ENCODE results near the gene ANAPC5.
A peak's percentile ranks its signal among the peaks of the same experiment; 100 is the strongest.
"Not testable (repeated sequence)": the region's sequence is repeated elsewhere in the genome, so short reads cannot be mapped to it uniquely, and the experiment has no call there.

Gene ANAPC5

DNA sequence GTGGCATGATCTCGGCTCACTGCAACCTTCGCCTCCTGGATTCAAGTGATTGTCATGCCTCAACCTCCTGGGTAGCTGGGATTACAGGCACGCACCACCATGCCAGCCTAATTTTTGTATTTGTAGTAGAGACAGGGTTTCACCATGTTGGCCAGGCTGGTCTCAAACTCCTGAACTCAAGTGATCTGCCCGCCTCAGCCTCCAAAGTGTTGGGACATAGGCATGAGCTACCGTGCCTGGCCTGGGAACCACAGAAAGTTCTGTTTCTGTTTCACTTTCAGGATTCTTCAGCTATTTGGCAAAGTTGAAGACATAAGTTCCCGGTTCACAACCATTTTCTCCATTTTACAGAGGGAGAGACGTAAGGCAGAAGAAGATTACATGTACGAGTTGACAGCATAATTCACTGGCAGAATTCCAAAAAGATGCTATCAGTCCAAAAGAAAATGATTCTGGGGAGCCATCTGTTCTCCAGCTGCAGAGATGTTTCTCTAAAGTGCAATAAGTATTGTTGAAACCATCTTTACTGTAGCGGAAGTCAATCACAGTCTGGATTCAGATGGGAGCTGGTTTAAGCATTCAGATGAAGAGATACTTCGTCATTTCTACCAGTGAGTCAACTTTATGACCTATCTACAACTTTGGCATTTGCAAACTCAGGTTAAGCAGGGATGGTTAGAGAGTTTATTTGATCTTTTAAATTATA, 39.6 kb upstream of the ANAPC5 start:
- peak; percentile 55 for DNase-seq (ENCODE audit: low read depth)
- TF ChIP-seq, protein P1, sequence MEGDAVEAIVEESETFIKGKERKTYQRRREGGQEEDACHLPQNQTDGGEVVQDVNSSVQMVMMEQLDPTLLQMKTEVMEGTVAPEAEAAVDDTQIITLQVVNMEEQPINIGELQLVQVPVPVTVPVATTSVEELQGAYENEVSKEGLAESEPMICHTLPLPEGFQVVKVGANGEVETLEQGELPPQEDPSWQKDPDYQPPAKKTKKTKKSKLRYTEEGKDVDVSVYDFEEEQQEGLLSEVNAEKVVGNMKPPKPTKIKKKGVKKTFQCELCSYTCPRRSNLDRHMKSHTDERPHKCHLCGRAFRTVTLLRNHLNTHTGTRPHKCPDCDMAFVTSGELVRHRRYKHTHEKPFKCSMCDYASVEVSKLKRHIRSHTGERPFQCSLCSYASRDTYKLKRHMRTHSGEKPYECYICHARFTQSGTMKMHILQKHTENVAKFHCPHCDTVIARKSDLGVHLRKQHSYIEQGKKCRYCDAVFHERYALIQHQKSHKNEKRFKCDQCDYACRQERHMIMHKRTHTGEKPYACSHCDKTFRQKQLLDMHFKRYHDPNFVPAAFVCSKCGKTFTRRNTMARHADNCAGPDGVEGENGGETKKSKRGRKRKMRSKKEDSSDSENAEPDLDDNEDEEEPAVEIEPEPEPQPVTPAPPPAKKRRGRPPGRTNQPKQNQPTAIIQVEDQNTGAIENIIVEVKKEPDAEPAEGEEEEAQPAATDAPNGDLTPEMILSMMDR (conservative IDR thresholded peaks at IDR 0.05; ENCODE audit: low read depth, low read length), result no peak
- no peak overlapping the region for H3K4me3 ChIP-seq (ENCODE audit: low read depth, low read length)

DNA sequence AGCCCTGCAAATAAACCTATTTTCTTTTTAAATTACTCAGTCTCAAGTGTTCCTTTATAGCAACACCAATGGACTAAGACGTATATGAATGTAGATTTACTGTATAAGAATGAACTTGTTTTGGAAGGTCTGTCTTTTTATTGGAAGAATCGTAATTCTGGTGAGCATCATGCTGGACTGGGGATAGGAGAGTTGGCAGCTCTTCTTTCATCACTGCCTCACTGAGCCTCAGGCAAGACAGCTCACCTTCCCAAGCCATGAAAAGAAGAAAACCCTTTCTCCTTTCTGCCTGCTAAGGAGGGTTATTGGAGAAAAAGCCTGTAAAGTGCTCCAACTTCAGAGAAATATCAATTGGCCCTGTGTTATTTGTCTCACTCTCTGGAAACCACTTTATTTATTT, 38.6 kb upstream of the ANAPC5 start:
- TF ChIP-seq, protein P1 (conservative IDR thresholded peaks at IDR 0.05; ENCODE audit: low read depth, low read length), result no peak
- DNase-seq (ENCODE audit: low read depth), result no peak

DNA sequence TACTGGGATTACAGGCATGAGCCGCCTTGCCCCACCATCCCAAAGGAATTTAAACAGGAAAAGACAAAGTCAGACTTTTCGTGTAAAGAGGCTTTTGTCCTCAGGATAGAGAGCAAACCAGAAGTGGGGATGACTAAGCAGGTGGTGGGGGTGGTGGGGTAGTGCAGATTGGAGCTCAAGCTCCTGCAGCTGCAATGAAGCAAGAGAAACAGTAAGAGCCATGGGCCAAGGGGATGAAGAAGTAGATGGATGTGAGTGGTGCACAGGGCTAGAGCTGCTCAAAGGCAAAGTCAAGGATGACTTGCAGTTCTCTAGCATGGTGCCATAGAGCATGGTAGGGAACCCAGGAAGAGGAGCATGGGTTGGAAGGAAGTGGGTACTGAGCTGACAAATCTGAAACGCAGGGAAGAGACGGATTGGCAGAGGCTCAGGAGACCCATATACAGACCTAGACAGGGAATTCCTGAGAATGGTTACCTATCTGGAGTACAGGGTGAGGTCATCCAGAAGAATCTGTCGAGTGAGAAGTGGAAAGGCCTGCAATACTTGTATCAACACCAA, 36.3 kb upstream of the ANAPC5 start:
- peak; percentile 14 for DNase-seq (ENCODE audit: low read depth)
- no peak overlapping the region for H3K4me3 ChIP-seq (ENCODE audit: low read depth, low read length)
- TF ChIP-seq, protein P1 (conservative IDR thresholded peaks at IDR 0.05; ENCODE audit: low read depth, low read length), result no peak

More for the DNA sequence above, 38.6 kb upstream of the ANAPC5 start:
- H3K4me3 ChIP-seq (ENCODE audit: low read depth, low read length), result no peak overlapping the region

DNA sequence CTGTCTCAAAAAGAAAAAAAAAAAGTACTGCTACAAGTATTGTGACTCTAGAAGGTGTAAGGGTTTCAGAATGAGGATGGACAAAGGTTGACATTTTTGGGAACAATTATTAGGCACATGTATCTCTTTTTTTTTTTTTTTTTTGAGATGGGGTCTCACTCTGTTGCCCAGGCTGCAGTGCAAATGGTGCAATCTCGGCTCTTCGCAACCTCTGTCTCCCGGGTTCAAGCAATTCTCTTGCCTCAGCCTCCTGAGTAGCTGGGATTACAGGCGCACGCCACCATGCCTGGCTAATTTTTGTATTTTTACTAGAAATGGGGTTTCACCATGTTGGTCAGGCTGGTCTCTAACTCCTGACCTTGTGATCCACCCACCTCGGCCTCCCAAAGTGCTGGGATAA, 32.7 kb upstream of the ANAPC5 start:
- not testable (repeated sequence) for DNase-seq (ENCODE audit: low read depth)

DNA sequence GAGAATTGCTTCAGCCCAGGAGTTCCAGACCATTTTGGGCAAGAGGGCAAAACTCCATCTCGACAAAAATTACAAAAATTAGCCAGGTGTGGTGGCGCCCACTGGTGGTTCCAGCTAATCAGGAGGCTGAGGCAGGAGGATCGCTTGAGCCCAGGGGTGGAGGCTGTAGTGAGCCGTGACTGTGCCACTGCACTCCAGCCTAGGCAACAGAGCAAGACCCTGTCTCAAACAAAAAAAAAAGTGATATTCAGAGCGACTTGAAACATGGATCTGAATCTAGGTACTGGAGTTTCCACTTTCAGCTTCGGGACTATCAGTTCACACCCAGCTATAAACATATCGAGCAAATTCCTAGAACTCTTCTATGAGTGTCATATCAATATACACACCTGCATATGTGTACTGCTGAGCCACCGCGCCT, 31.4 kb upstream of the ANAPC5 start:
- TF ChIP-seq, protein P1 (conservative IDR thresholded peaks at IDR 0.05; ENCODE audit: low read depth, low read length), result peak; percentile 19
- H3K4me3 ChIP-seq (ENCODE audit: low read depth, low read length), result no peak overlapping the region
- no peak for DNase-seq (ENCODE audit: low read depth)

More for the DNA sequence above, 32.7 kb upstream of the ANAPC5 start:
- not testable (repeated sequence) for H3K4me3 ChIP-seq (ENCODE audit: low read depth, low read length)

DNA sequence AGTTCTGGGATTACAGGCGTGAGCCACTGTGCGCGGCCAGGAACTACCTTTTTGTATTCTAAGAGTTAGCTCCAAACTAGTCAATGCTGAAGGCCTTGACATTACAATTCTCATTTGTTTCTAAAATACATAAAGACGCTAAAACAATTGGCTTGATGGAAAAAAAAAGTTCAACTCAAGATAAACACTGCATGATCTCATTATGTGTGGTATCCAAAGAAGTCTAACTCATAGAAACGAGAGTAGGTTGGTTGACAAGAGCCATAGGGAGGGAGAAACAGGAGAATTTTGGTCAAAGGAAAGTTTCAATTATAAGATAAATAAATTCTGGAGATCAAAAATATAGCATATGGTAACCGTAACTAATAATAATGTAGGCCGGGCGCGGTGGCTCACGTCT, 27.7 kb upstream of the ANAPC5 start:
- no peak overlapping the region for H3K4me3 ChIP-seq (ENCODE audit: low read depth, low read length)
- DNase-seq (ENCODE audit: low read depth), result no peak
- TF ChIP-seq, protein P1 (conservative IDR thresholded peaks at IDR 0.05; ENCODE audit: low read depth, low read length), result no peak

DNA sequence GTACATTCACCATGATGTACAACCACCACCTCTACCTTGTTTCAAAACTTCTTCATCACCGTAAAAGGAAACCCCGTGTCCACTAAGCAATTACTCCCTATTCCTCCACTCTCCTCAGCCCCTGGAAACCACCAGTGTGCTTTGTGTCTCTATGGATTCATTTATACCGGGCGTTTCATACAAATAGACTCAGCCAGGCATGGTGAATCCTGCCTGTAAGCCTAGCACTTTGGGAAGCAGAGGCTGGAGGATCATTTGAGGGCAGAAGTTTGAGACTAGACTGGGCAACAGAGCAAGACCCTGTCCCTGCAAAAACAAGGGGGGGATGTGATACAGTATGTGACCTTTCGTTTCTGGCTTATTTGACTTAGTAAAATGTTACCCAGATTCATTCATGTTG, 26.5 kb upstream of the ANAPC5 start:
- no peak overlapping the region for H3K4me3 ChIP-seq (ENCODE audit: low read depth, low read length)
- TF ChIP-seq, protein P1 (conservative IDR thresholded peaks at IDR 0.05; ENCODE audit: low read depth, low read length), result no peak
- no peak for DNase-seq (ENCODE audit: low read depth)
